ENCODE results near the gene TULP1. TPM values are rescaled to one million over a fixed set of nuclear protein-coding genes. Genes with fewer than 3 reads are reported as not detected.

TULP1 gene
- polyA plus RNA-seq, 1 donor = 1.2 TPM

- H3K36me3 ChIP-seq (ENCODE audit: control insufficient read depth, insufficient read depth, low read length) = peaks cover 3% of the 10 kb centered on the region
- DNase-seq = no peak
- no peaks in the 10 kb centered on the region for H3K27me3 ChIP-seq (ENCODE audit: control insufficient read depth, insufficient read depth, low read length)
- peaks cover 71% of the 10 kb centered on the region for H3K4me1 ChIP-seq (ENCODE audit: control insufficient read depth, insufficient read depth, low read length)
- H3K9me3 ChIP-seq (ENCODE audit: control insufficient read depth, low read depth, low read length) = no peaks in the 10 kb centered on the region
- H3K27ac ChIP-seq (ENCODE audit: low read length) = peak overlapping the region; percentile 60
- WGBS (ENCODE audit: insufficient coverage, low lambda C conversion rate) = no CpG with 5 or more reads among the region's 7 CpGs
- no peak overlapping the region for H3K4me3 ChIP-seq (ENCODE audit: low read length)
Measured at GRCh38 chr6:35492258-35492973, 20.3 kb downstream of the TULP1 start.

- Histone ChIP-seq H3K9me3 (ENCODE audit: control insufficient read depth, low read depth, low read length) (no peaks in the 10 kb centered on the region), H3K27ac (ENCODE audit: low read length) (peak overlapping the region; percentile 60), H3K4me3 (ENCODE audit: low read length) (no peak overlapping the region), H3K27me3 (ENCODE audit: control insufficient read depth, insufficient read depth, low read length) (no peaks in the 10 kb centered on the region), H3K36me3 (ENCODE audit: control insufficient read depth, insufficient read depth, low read length) (peaks cover 3% of the 10 kb centered on the region), H3K4me1 (ENCODE audit: control insufficient read depth, insufficient read depth, low read length) (peaks cover 76% of the 10 kb centered on the region)
- WGBS (ENCODE audit: insufficient coverage, low lambda C conversion rate) = no CpG with 5 or more reads among the region's 5 CpGs
- DNase-seq = no peak
Measured at GRCh38 chr6:35491558-35492257, 21.0 kb downstream of the TULP1 start.

GRCh38 chr6:35490821-35491557, 21.7 kb downstream of the TULP1 start:
- no CpG with 5 or more reads among the region's 8 CpGs for WGBS (ENCODE audit: insufficient coverage, low lambda C conversion rate)
- Histone ChIP-seq H3K27ac (ENCODE audit: low read length) (peak overlapping the region; percentile 60), H3K27me3 (ENCODE audit: control insufficient read depth, insufficient read depth, low read length) (no peaks in the 10 kb centered on the region), H3K36me3 (ENCODE audit: control insufficient read depth, insufficient read depth, low read length) (peaks cover 4% of the 10 kb centered on the region), H3K4me3 (ENCODE audit: low read length) (peak overlapping the region; percentile 8), H3K9me3 (ENCODE audit: control insufficient read depth, low read depth, low read length) (no peaks in the 10 kb centered on the region), H3K4me1 (ENCODE audit: control insufficient read depth, insufficient read depth, low read length) (peaks cover 84% of the 10 kb centered on the region)
- no peak for DNase-seq

- Histone ChIP-seq H3K4me3 (ENCODE audit: low read length) (peak overlapping the region; percentile 8), H3K4me1 (ENCODE audit: control insufficient read depth, insufficient read depth, low read length) (peaks cover 88% of the 10 kb centered on the region), H3K9me3 (ENCODE audit: control insufficient read depth, low read depth, low read length) (no peaks in the 10 kb centered on the region), H3K27ac (ENCODE audit: low read length) (peak overlapping the region; percentile 60), H3K36me3 (ENCODE audit: control insufficient read depth, insufficient read depth, low read length) (peaks cover 10% of the 10 kb centered on the region), H3K27me3 (ENCODE audit: control insufficient read depth, insufficient read depth, low read length) (no peaks in the 10 kb centered on the region)
- WGBS (ENCODE audit: insufficient coverage, low lambda C conversion rate) = no CpG with 5 or more reads among the region's 28 CpGs
- DNase-seq = peak in 1 of 2 donors; percentile 64
Measured at GRCh38 chr6:35489995-35490791, 22.5 kb downstream of the TULP1 start.

GRCh38 chr6:35489066-35489465, 23.6 kb downstream of the TULP1 start:
- Histone ChIP-seq H3K4me3 (ENCODE audit: low read length) (no peak overlapping the region), H3K27me3 (ENCODE audit: control insufficient read depth, insufficient read depth, low read length) (no peaks in the 10 kb centered on the region), H3K27ac (ENCODE audit: low read length) (peak overlapping the region; percentile 57), H3K4me1 (ENCODE audit: control insufficient read depth, insufficient read depth, low read length) (peaks cover 80% of the 10 kb centered on the region), H3K36me3 (ENCODE audit: control insufficient read depth, insufficient read depth, low read length) (peaks cover 21% of the 10 kb centered on the region), H3K9me3 (ENCODE audit: control insufficient read depth, low read depth, low read length) (no peaks in the 10 kb centered on the region)
- no peak for DNase-seq
- WGBS (ENCODE audit: insufficient coverage, low lambda C conversion rate) = no CpG with 5 or more reads among the region's 1 CpG

GRCh38 chr6:35488517-35488862, 24.2 kb downstream of the TULP1 start:
- Histone ChIP-seq H3K27me3 (ENCODE audit: control insufficient read depth, insufficient read depth, low read length) (no peaks in the 10 kb centered on the region), H3K4me1 (ENCODE audit: control insufficient read depth, insufficient read depth, low read length) (peaks cover 75% of the 10 kb centered on the region), H3K4me3 (ENCODE audit: low read length) (no peak overlapping the region), H3K27ac (ENCODE audit: low read length) (peak overlapping the region; percentile 54), H3K36me3 (ENCODE audit: control insufficient read depth, insufficient read depth, low read length) (peaks cover 24% of the 10 kb centered on the region), H3K9me3 (ENCODE audit: control insufficient read depth, low read depth, low read length) (no peaks in the 10 kb centered on the region)
- WGBS (ENCODE audit: insufficient coverage, low lambda C conversion rate) = no CpG with 5 or more reads among the region's 9 CpGs
- no peak for DNase-seq

- H3K36me3 ChIP-seq (ENCODE audit: control insufficient read depth, insufficient read depth, low read length) = peaks cover 28% of the 10 kb centered on the region
- no peaks in the 10 kb centered on the region for H3K9me3 ChIP-seq (ENCODE audit: control insufficient read depth, low read depth, low read length)
Measured at GRCh38 chr6:35487658-35488516, 24.8 kb downstream of the TULP1 start.

GRCh38 chr6:35486005-35486925, 26.4 kb downstream of the TULP1 start:
- no peak overlapping the region for H3K4me3 ChIP-seq (ENCODE audit: low read length)
- H3K9me3 ChIP-seq (ENCODE audit: control insufficient read depth, low read depth, low read length) = no peaks in the 10 kb centered on the region
- peak overlapping the region; percentile 64 for H3K27ac ChIP-seq (ENCODE audit: low read length)
- no CpG with 5 or more reads among the region's 61 CpGs for WGBS (ENCODE audit: insufficient coverage, low lambda C conversion rate)
- H3K4me1 ChIP-seq (ENCODE audit: control insufficient read depth, insufficient read depth, low read length) = peaks cover 53% of the 10 kb centered on the region
- no peaks in the 10 kb centered on the region for H3K27me3 ChIP-seq (ENCODE audit: control insufficient read depth, insufficient read depth, low read length)
- DNase-seq = peak; percentile 82 to 94
- peaks cover 38% of the 10 kb centered on the region for H3K36me3 ChIP-seq (ENCODE audit: control insufficient read depth, insufficient read depth, low read length)

More at GRCh38 chr6:35487658-35488516, 24.8 kb downstream of the TULP1 start:
- H3K27me3 ChIP-seq (ENCODE audit: control insufficient read depth, insufficient read depth, low read length) = no peaks in the 10 kb centered on the region
- no CpG with 5 or more reads among the region's 9 CpGs for WGBS (ENCODE audit: insufficient coverage, low lambda C conversion rate)
- H3K27ac ChIP-seq (ENCODE audit: low read length) = peak overlapping the region; percentile 54
- no peak overlapping the region for H3K4me3 ChIP-seq (ENCODE audit: low read length)
- H3K4me1 ChIP-seq (ENCODE audit: control insufficient read depth, insufficient read depth, low read length) = peaks cover 69% of the 10 kb centered on the region
- DNase-seq = peak in 1 of 2 donors; percentile 73
